ENCODE results near the gene RCN2. TPM values are rescaled to one million over a fixed set of nuclear protein-coding genes. Genes with fewer than 3 reads are reported as not detected.

Gene RCN2
- total RNA-seq, 1 donor = 72.1 TPM

- no peak for TF ChIP-seq CTCF (IDR thresholded peaks at IDR 0.05; ENCODE audit: insufficient read depth, low read depth, low read length)
- no peak for DNase-seq (ENCODE audit: low read depth)
These were observed 48.5 kb downstream of the RCN2 start for GRCh38 chr15:76979996-76980520.

DNA sequence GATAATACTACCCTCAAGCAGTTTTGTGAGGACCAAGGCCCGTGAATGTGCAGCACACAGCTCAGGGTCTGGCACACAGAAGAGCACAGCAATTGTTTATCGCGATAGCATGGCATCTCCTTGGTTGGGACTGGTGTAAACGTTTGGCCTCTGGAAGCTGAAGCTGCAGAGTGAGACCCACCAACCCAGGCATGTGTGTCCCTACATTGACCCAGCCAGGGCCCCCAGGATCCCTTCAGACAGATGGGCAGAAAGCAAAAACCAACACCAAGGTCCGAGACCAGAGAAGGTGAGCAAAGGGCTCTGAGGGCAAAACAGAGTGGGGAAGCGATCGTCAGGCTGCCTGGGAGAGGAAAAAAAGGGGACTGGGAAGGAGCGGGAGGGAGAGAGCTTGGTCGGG is 50.8 kb downstream of the RCN2 start:
- TF ChIP-seq CTCF (IDR thresholded peaks at IDR 0.05; ENCODE audit: insufficient read depth, low read depth, low read length) = no peak
- DNase-seq (ENCODE audit: low read depth) = no peak
- no peak overlapping the region for H3K4me3 ChIP-seq (ENCODE audit: low read depth, low read length)

More at GRCh38 chr15:76979996-76980520, 48.5 kb downstream of the RCN2 start:
- no peak overlapping the region for H3K4me3 ChIP-seq (ENCODE audit: low read depth, low read length)

- no peak for DNase-seq (ENCODE audit: low read depth)
- TF ChIP-seq CTCF (IDR thresholded peaks at IDR 0.05; ENCODE audit: insufficient read depth, low read depth, low read length) = no peak
- no peak overlapping the region for H3K4me3 ChIP-seq (ENCODE audit: low read depth, low read length)
These were observed 51.2 kb downstream of the RCN2 start for GRCh38 chr15:76982756-76983155.

DNA sequence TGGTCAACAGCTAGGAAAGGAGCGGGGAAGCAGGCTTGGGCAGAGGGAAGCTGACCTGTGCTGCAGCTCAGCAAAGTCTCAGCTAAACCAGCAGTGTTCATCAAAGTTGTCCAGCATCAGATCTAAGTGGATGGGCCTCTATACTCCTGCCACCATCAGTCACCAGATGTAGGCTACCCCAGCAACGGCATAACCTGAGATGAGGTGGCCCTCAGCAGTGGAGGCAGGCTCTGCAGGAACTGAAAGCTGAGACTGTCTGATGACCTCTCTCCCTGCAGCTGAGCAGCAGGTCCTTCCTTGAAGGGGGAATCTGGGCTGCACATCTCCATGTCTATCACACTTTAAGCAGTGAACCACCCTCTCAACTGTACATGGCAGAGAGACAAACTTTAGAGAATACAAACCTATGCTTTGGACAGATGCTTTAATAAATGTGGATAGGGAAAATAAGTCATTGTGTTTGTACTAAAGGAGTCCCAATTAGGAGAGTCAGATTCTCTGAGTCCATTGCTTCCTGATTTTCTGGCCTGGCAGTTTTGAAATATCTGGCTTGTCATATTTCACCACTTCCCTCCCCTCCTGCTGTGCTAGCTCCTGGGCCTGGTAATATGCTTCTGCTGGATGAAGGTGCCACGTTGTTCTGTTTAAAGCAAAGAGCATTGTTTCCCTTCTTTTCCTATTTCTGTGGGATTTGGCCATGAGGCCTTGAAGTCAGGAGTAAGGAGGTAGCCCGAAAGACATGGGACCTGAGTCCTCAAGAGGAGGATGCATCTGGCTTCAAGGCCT is 52.2 kb downstream of the RCN2 start:
- DNase-seq (ENCODE audit: low read depth) = no peak
- no peak for TF ChIP-seq CTCF (IDR thresholded peaks at IDR 0.05; ENCODE audit: insufficient read depth, low read depth, low read length)
- H3K4me3 ChIP-seq (ENCODE audit: low read depth, low read length) = no peak overlapping the region

GRCh38 chr15:76986743-76987142 is 55.2 kb downstream of the RCN2 start:
- H3K4me3 ChIP-seq (ENCODE audit: low read depth, low read length) = no peak overlapping the region
- no peak for TF ChIP-seq CTCF (IDR thresholded peaks at IDR 0.05; ENCODE audit: insufficient read depth, low read depth, low read length)
- no peak for DNase-seq (ENCODE audit: low read depth)

GRCh38 chr15:76987276-76987675 is 55.7 kb downstream of the RCN2 start:
- no peak for TF ChIP-seq CTCF (IDR thresholded peaks at IDR 0.05; ENCODE audit: insufficient read depth, low read depth, low read length)
- DNase-seq (ENCODE audit: low read depth) = no peak
- no peak overlapping the region for H3K4me3 ChIP-seq (ENCODE audit: low read depth, low read length)
